Testis (tissue), 2 donors: Measurements from ENCODE around the gene MAPKAPK5.

Experiments used
- CTCF ChIP-seq, 3 experiments: fragments of 450-650 bp in 2 of 3; fragments of 200-600 bp in 1 of 3; sonication (generic) in 1 of 3; IDR thresholded peaks; one replicate each; pipeline ENCODE4 v1.5.1; 2016 to 2019; ENCODE audit warnings: antibody characterized with exemption in 3 of 3, mild to moderate bottlenecking in 2 of 3, moderate library complexity in 1 of 3
- POLR2A ChIP-seq: fragments of 450-650 bp; IDR thresholded peaks from one replicate; pipeline ENCODE4 v1.6.1; 2017; ENCODE audit warnings: antibody characterized with exemption, mild to moderate bottlenecking, moderate library complexity

- TF ChIP-seq CTCF (IDR thresholded peaks at IDR 0.05) (no peak), POLR2A (no peak)
Measured at GRCh38 chr12:111867531-111867930, 25.5 kb downstream of the MAPKAPK5 start.
